DMS114 treated with DMSO at 0.1 percent for 48 hours (cell line): ENCODE data around the gene PANX2.

Source experiments
- DNase-seq: peaks from one replicate; lab custom pipeline; 2025; ENCODE audit not compliant: unreplicated experiment; lab: John Stamatoyannopoulos, UW

The PANX2 gene

DNA sequence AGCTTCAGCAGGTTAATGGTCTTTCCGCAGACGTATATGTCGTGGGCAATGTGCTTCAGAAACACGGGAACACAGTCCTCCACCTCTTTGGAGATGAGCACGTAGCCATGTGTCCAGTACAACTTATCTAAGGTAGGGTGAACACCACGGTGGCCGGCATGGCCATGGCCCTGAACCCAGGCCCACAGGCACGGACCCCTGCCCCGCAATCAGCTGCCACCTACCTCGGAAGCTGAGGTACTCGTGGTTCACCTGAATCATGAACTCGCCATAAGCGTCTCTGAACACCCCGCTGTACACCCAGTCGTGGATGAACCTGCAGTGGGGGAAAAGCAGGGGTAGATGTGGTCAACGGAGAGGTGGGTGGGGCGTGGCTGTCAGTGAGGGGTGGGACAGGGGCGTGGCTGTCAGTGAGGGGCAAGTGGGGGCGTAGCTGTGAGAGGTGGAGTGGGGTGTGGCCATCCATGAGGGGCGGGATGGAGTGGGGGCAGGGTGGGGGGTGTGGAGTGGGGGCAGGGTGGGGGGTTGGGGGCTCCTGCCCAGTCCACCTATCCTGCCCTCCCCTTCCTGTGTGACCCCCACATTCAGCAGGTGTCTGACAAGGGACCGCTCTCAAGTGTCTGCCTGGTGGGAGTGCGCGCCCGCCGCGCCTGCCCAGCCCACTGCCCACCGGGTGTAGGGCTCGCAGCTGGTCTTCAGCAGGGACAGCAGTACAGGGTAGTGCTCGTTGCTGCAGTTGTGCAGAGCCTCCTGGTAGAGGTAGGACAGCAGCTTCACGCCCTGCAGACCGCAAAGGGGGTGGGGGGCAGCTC is 55.7 kb downstream of the PANX2 start:
- DNase-seq, result no peak

DNA sequence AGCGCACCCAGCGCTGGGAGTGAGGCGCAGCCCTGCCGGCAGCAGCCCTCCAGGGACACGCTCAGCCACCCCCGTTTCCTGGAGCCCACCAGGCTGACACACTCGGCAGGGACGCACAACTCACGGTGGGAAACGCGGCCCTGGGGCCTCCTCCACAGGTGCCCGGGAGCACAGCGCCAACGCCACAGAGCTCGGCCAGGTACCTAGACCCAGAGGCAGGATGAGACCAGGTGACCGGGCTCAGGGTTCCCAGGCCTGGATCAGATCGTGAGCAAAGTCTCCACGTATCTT is 56.3 kb downstream of the PANX2 start:
- no peak for DNase-seq

DNA sequence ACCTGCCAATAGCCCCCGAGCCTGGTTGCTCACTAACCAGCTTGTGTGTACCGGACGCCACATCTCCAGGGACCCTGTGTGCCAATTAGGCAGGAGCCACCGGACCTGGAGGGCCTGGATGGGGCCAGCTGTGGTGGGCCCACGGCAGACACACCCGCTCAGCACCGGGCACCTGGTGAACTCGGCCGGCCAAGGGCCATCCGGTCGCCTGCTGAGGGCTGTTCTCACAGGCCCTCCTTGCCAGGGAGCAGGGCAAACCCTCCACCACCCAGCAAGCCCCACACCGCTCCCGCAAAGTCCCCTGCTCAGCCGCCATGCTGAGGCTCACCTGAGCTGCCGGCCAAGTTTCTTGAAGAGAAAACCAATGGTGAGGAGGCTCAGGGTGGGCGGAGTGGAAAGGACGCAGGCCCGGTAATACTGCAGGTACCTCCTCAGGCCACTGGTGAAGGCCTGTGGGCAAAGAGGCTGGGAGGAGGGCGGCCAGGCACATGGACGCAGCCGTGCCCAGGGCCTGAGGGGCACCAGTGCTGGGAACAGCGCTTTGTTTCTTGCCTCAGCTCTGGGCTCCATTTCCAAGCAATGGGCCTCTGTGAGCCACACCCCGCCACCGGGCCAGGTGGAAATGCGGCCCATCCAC is 57.2 kb downstream of the PANX2 start:
- DNase-seq, result no peak

DNA sequence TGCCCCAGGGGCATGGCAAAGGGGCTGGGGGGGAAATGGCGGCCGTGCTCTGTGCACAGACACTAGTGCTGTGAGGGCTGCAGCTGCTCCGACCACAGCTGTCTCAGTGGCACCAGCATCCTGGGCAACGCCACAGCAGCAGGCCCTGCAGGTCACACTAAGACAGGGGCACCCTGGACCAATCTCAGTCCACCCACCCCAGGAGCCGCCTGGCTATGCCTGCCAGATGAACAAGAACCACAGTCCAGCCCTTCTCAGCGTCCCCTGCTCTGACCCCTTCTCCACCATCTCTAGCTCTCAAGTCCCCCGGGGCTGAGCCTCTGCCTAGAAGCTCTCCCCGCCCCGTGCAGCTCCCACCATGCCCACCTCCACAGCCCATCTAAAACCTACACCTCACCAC is 57.8 kb downstream of the PANX2 start:
- no peak for DNase-seq

DNA sequence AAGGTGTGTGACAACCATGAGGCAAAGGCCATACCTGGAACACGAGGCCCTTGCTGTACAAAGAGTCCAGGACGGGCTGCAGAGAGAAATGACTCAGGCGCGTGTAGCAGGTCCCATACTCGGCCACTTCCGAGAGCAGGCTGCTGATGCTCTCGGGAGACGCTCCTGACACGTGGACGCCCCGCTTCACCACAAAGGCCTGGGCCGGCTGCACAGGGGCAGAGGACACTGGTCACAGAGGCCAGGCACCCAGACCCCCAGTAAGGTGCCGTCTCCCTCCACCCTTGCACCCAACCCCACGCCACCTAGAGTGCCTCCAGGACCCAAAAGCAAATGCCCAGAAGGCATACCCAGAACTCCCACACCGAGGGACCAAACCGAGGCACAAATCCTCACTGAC is 58.8 kb downstream of the PANX2 start:
- no peak for DNase-seq
